ENCODE data around the gene LIPT2.

- TF ChIP-seq POLR2A (IDR thresholded peaks at IDR 0.05; ENCODE audit: extremely low read depth, insufficient read length) (no peak), MAX (IDR thresholded peaks at IDR 0.05; ENCODE audit: low read depth, low read length) (no peak), CTCF (IDR thresholded peaks at IDR 0.05; ENCODE audit: low read depth, low read length) (no peak)
Observed at GRCh38 chr11:74468936-74469335, 24.6 kb downstream of the LIPT2 start.

Measured in NB4 (cell line).